Bronchial epithelial cell (primary cell): ENCODE results near the gene RIMS3. TPM values are rescaled to one million over a fixed set of nuclear protein-coding genes. Genes with fewer than 3 reads are reported as not detected.
"Not testable (repeated sequence)": the region's sequence is repeated elsewhere in the genome, so short reads cannot be mapped to it uniquely, and the experiment has no call there.

ENCODE experiments used
- DNase-seq: peaks from one replicate; pipeline ENCODE4 v3.0.0-alpha.2; 2010; ENCODE audit warnings: low read depth
- FAIRE-seq: peaks from 2 replicates; lab custom pipeline; 2011; peaks lifted over from hg19 to GRCh38; lab: Jason Lieb, UNC
- H3K27me3 ChIP-seq: 2 replicates; pipeline ENCODE4 v1.5.1; 2011; ENCODE audit warnings: low read length; ENCODE audit not compliant: control insufficient read depth, insufficient read depth
- H3K36me3 ChIP-seq: 2 replicates; pipeline ENCODE4 v1.5.1; 2011; ENCODE audit warnings: low read length; ENCODE audit not compliant: control insufficient read depth, insufficient read depth
- H3K4me3 ChIP-seq: 2 replicates; pipeline ENCODE4 v1.5.1; 2011; ENCODE audit warnings: mild to moderate bottlenecking, low read depth, low read length, control low read depth
- total RNA-seq: library from RNA; depleted of rRNA; stranded (reverse); fragments of >200 nt; gene quantifications from 2 replicates; pipeline ENCODE4 v1.2.1, GENCODE V29; 2014
- TF ChIP-seq, protein P1 (sequence below): IDR thresholded peaks from 2 replicates; pipeline ENCODE4 v1.5.1; 2011; ENCODE audit warnings: mild to moderate bottlenecking, moderate library complexity, low read length, control low read depth, inconsistent platforms; ENCODE audit not compliant: insufficient read depth, severe bottlenecking

Gene RIMS3
- total RNA-seq, 1 donor from 2014 or later = 0.26 TPM

DNA sequence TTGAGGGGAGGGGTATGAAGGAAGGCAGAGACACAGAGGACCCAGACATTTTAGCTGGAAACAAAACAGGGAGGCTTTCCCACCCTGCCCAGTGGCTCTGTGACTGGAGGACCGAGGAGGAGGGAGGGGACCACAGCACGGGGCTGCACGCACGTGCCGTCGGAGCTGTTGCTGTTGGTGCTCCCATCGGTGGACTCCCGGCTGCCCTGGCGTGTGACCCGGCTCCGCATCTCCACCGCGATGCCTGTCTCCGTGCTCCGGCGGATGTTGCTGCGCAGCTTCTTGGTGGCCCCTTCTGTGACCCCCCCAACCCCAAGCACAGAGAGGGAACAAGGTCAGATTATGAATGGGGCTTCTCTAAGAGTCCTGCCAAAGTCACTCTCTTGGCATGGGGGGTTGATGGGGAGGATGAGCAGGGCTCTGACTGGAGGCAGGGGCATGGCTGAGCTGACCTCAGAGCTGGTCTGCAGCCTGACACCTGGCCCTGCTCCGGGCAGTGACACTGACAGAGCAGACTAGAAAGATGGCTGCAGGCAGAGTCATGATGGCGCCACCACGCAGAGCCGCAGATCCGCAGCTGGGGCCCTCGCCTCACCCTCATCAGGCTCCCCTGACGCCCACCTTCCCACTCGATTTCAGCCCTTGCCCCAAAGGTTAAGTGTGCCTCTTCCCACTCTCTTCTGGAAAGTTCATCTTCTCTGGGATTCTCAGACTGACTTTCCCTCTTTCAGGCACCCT, 29.6 kb downstream of the RIMS3 start:
- no peak for DNase-seq
- TF ChIP-seq, protein P1, sequence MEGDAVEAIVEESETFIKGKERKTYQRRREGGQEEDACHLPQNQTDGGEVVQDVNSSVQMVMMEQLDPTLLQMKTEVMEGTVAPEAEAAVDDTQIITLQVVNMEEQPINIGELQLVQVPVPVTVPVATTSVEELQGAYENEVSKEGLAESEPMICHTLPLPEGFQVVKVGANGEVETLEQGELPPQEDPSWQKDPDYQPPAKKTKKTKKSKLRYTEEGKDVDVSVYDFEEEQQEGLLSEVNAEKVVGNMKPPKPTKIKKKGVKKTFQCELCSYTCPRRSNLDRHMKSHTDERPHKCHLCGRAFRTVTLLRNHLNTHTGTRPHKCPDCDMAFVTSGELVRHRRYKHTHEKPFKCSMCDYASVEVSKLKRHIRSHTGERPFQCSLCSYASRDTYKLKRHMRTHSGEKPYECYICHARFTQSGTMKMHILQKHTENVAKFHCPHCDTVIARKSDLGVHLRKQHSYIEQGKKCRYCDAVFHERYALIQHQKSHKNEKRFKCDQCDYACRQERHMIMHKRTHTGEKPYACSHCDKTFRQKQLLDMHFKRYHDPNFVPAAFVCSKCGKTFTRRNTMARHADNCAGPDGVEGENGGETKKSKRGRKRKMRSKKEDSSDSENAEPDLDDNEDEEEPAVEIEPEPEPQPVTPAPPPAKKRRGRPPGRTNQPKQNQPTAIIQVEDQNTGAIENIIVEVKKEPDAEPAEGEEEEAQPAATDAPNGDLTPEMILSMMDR = no peak
- Histone ChIP-seq H3K27me3 (no peaks in the 10 kb centered on the region), H3K36me3 (no peaks in the 10 kb centered on the region), H3K4me3 (no peak overlapping the region)
- FAIRE-seq = no peak

DNA sequence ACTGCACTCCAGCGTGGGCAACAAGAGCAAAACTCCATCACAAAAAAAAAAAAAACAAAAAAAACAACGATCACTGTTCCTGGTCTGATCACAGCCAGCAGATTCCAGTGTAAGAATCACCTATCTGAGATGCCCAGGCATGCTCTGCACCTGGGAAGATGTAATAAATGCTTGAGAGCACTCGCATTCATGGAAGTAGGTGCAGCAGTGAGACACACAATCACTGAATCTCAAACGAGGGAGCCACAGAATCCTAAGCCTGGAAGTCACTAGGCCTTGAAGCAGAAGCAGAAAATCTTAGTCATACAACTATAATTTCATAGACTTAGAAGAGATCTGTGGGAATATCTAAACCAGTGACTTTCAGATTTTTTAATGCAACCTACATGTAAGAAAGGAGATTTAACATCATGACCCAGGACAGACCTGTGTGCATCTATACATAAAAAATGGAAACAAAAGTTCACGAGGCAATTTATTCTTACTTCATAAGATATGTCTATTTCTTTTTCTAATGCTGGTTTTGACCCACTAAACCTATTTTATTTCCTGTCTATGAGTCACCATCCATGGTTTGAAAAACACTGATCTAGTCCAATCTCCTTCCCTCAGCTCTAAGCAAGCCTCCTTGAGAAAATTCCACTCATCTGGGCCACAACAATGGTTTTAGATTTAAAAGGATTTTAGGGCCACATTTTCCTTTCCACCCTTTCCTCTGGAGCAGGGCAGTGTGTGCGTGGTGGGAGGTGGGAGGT, 30.4 kb downstream of the RIMS3 start:
- peak; percentile 40 for DNase-seq
- H3K36me3 ChIP-seq = no peaks in the 10 kb centered on the region
- TF ChIP-seq, protein P1 = no peak
- no peak for FAIRE-seq
- H3K4me3 ChIP-seq = no peak overlapping the region
- H3K27me3 ChIP-seq = no peaks in the 10 kb centered on the region

DNA sequence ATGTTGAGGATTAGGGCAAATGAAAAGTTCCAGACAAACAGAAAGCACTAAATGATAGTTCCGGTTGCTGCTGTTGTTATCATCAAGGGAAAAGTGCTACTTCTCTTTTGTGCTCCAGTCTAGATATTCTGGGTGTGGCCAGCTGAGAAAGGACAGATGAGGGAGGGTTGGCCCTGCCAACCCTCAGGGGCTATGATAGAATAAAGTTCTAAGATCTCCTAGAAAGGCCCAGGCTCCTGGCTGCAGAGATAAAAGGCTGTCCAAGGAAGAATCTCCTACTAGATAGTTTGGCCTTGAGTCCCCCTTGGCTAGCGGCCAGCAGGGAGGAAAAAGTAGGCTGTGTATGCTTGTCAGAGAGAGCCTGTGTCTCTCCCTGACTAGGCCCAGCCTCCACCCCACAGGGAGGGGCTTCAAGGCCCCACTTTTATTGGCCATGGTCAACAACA, 31.5 kb downstream of the RIMS3 start:
- Histone ChIP-seq H3K4me3 (no peak overlapping the region), H3K27me3 (no peaks in the 10 kb centered on the region), H3K36me3 (no peaks in the 10 kb centered on the region)
- FAIRE-seq (no peak), DNase-seq (no peak)
- TF ChIP-seq, protein P1 = no peak

DNA sequence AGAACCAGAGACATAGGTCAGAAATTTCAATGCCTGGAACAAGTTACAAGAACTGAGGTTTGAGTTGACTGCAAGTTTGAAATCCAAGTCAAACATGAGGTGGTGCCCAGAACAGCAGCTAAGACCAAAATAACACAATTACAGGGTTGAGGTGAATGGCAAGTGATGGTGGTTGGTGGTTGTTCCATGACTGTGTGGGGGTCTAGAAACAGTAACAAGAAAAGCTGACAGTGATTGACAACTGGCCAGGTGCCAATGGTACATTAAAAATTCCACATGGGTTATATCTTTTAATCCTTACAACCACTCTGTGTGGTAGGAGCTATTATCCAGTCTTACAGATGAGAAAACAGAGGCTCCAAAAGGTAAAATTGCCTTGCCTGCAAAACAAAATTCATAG, 32.0 kb downstream of the RIMS3 start:
- Histone ChIP-seq H3K4me3 (no peak overlapping the region), H3K27me3 (no peaks in the 10 kb centered on the region), H3K36me3 (no peaks in the 10 kb centered on the region)
- TF ChIP-seq, protein P1 = no peak
- DNase-seq = no peak
- no peak for FAIRE-seq

DNA sequence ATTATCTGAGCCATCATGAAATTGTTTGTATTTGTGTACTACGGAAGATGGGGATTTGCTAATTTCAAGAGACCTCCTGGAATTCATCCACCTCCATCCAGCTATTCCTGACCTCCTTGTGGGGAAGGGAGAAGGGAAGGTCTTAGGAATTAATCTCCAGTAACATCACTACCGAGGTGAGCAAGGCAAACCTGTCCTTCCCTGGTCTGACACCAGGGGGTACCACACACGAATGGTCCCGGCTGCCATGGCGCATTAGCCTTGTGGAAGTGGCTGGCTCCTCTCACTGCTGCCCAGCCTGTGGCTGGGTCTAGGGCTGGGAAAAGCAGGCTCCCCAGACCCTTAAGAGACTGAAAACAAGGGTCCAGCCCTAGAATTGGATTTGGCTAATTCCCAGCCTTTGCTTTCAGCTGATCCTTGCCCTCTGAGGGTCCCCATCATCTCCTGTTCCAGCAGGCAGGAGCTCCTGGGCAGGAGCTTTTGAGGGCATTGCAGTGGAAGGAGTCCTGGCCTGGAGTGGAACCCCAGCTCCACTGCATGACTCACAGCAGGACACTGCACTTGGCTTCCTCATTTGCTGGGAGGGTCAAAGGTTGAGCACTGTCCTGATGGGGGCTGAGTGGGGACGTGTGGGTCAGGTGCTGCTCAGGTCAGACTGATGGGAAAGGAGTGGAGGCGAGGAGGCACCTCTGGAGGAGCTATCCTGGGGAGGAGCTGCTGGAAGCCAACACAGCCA, 34.8 kb downstream of the RIMS3 start:
- TF ChIP-seq, protein P1 = peak; percentile 56
- peak; percentile 17 for DNase-seq
- Histone ChIP-seq H3K4me3 (no peak overlapping the region), H3K27me3 (no peaks in the 10 kb centered on the region), H3K36me3 (no peaks in the 10 kb centered on the region)
- no peak for FAIRE-seq

DNA sequence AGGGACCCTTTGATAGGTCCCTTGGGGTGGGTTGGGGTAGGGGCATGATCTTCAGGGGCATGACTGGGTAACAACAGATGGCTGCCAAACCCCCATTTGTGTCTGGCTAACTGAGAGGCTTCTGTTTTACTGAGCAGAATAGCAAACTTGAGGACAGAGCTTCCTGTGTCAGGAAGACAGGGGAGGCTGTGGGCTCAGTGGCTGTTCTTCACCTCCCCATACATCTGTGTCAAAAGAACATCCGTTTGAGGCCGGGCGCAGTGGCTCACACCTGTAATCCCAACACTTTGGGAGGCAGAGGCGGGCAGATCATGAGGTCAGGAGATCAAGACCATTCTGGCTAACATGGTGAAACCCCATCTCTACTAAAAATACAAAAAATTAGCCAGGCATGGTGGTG, 35.9 kb downstream of the RIMS3 start:
- H3K4me3 ChIP-seq, H3K27me3 ChIP-seq, DNase-seq, FAIRE-seq, H3K36me3 ChIP-seq: not testable (repeated sequence)
